Stomach (tissue), 9 donors: Measurements from ENCODE around the gene CGRRF1. TPM values are rescaled to one million over a fixed set of nuclear protein-coding genes. Genes with fewer than 3 reads are reported as not detected.
A peak's percentile ranks its signal among the peaks of the same experiment; 100 is the strongest.

ENCODE experiments used
- DNase-seq, 2 donors: peaks; one replicate each; pipeline versions ENCODE4 v3.0.0 to v3.0.0-alpha.2; 2013 to 2019
- H3K27ac ChIP-seq, 5 donors: fragments of 200-600 bp in 4 of 5; sonication (generic) in 4 of 5; one replicate each; pipeline ENCODE4 v1.5.1; 2013 to 2019; ENCODE audit warnings: mild to moderate bottlenecking in 1 of 5, moderate library complexity in 1 of 5
- H3K27me3 ChIP-seq, 3 donors: fragments of 200-600 bp; sonication (generic); one replicate each; pipeline ENCODE4 v1.5.1; 2017 to 2019; ENCODE audit warnings: mixed run types in 1 of 3
- H3K36me3 ChIP-seq, 4 donors: fragments of 200-600 bp; sonication (generic); 1 replicate in 3 of 4; 2 replicates in 1 of 4; pipeline ENCODE4 v1.5.1; 2016 to 2019
- H3K4me1 ChIP-seq, 4 donors: fragments of 200-600 bp; sonication (generic); one replicate each; pipeline ENCODE4 v1.5.1; 2016 to 2019
- H3K4me3 ChIP-seq, 4 donors: fragments of 200-600 bp; sonication (generic) in 3 of 4; one replicate each; pipeline ENCODE4 v1.5.1; 2016 to 2019; ENCODE audit warnings: mild to moderate bottlenecking in 1 of 4
- H3K9me3 ChIP-seq, 4 donors: fragments of 200-600 bp; sonication (generic); one replicate each; pipeline ENCODE4 v1.5.1; 2016 to 2019
- CTCF ChIP-seq, 7 experiments: fragments of 450-650 bp in 4 of 7; fragments of 200-600 bp in 3 of 7; sonication (generic) in 3 of 7; IDR thresholded peaks; one replicate each; pipeline ENCODE4 v1.5.1; 2016 to 2019; ENCODE audit warnings: antibody characterized with exemption in 7 of 7, control low read depth in 2 of 7, mild to moderate bottlenecking in 1 of 7
- EP300 ChIP-seq: sonication (generic); formaldehyde crosslinking; IDR thresholded peaks from one replicate; pipeline ENCODE4 v1.6.1; 2017; ENCODE audit warnings: antibody characterized with exemption
- POLR2A ChIP-seq, 4 donors: fragments of 450-650 bp; IDR thresholded peaks; one replicate each; pipeline ENCODE4 v1.6.1; 2016; ENCODE audit warnings: antibody characterized with exemption in 4 of 4, control low read depth in 2 of 4, mild to moderate bottlenecking in 1 of 4, moderate library complexity in 1 of 4
- POLR2AphosphoS5 ChIP-seq, 3 donors: sonication (generic); formaldehyde crosslinking; IDR thresholded peaks; one replicate each; pipeline ENCODE4 v1.6.1; 2016; ENCODE audit warnings: antibody characterized with exemption in 3 of 3
- WGBS, 5 donors: extraction: QIAGEN DNeasy Blood & Tissue Kit in 3 of 5; methylation state at CpG; one replicate each; pipeline versions ENCODE4 v1.1.5 to v1.1.7; 2013 to 2018; 5-methylcytosine and 5-hydroxymethylcytosine counted together
- intact Hi-C: fragments of 100-400 bp; cut with DNase I; formaldehyde crosslinking; loops from one replicate; pipeline ENCODE4 v1.15.1; 2023; ENCODE audit warnings: low total_unique reads
- polyA plus RNA-seq, 3 donors: library from polyadenylated mRNA; stranded (reverse); fragments of 200-250 nt; gene quantifications; one replicate each; pipeline ENCODE4 v1.2.3, GENCODE V29; 2013
- total RNA-seq, 5 donors: library from RNA; depleted of rRNA; stranded (reverse); fragments of >200 nt; gene quantifications; one replicate each; pipeline versions ENCODE4 v1.1.0 to v1.2.3, GENCODE V29; 2014 to 2016
- donor health status: healthy with polysubstance abuse.
- donor health status: Bipolar disorder and iron deficiency.
- donor health status: healthy.

The CGRRF1 gene
- total and polyA plus RNA-seq, 8 donors, result 8.0 to 30.9 (median 14.1) TPM

DNA sequence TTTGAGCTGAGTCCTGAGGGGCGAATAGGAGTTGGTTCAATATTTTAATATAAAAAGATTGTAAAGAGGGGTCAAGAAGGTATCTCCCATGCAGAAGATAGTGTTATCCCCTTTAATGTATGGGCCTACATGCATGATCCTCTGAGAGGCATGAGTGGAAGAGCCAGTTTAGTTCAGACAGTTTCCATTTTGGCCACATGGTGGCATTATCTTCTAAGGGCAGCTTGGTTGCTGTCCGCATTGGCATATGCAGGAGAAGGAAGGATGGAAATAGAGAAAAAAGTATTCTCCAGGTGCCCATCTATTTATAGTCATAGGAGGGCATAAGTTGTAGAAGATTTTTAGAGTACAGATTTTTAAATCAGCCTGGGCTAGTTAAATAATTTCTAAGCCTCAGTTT is 62.6 kb downstream of the CGRRF1 start:
- H3K27me3 ChIP-seq, result peaks cover 0 to 7% (median 0%) of the 10 kb centered on the region in 3 donors
- WGBS, 5 donors, result 93 to 100% (median 97%) methylated on average over 2 of the region's 2 CpGs
- DNase-seq, result peak in 1 of 2 donors; percentile 26
- no peak for TF ChIP-seq EP300
- TF ChIP-seq POLR2A (IDR thresholded peaks at IDR 0.05), result no peak
- no peak for TF ChIP-seq CTCF (IDR thresholded peaks at IDR 0.05)
- TF ChIP-seq POLR2AphosphoS5 (IDR thresholded peaks at IDR 0.05), result no peak
- no peak overlapping the region for H3K4me3 ChIP-seq
- peaks cover 0 to 11% (median 5%) of the 10 kb centered on the region in 4 donors for H3K9me3 ChIP-seq
- H3K36me3 ChIP-seq, result peaks cover 0 to 10% (median 0%) of the 10 kb centered on the region in 4 donors
- H3K4me1 ChIP-seq, result peaks cover 0 to 51% (median 34%) of the 10 kb centered on the region in 4 donors
- intact Hi-C loops, result no loop called here
- H3K27ac ChIP-seq, result no peak overlapping the region

DNA sequence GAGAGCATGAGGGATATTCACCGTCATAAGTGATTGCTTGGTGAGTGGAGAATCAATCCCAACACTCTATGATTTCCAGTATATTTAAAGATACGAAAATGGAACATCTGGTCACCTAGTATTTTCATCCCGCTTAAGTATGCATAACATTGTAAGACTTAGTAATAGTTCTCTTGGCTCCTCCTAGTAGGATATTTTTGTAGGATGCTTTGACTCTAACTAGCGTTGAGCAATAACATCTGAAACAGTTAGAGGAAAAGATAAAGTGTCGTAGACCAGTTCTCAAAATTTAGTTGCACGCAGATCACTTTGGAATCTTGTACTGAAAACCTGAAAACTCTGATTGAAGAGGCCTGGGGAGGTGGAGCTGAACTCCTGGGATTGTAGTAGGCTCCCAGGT is 64.8 kb downstream of the CGRRF1 start:
- DNase-seq, result no peak
- peaks cover 0 to 10% (median 0%) of the 10 kb centered on the region in 4 donors for H3K36me3 ChIP-seq
- no peak overlapping the region for H3K4me3 ChIP-seq
- 92 to 97% (median 96%) methylated on average over 6 of the region's 6 CpGs for WGBS, 5 donors
- intact Hi-C loops, result no loop called here
- peaks cover 0 to 11% (median 5%) of the 10 kb centered on the region in 4 donors for H3K9me3 ChIP-seq
- H3K27me3 ChIP-seq, result no peaks in the 10 kb centered on the region
- no peak for TF ChIP-seq EP300
- TF ChIP-seq POLR2A (IDR thresholded peaks at IDR 0.05), result no peak
- TF ChIP-seq CTCF (IDR thresholded peaks at IDR 0.05), result no peak
- TF ChIP-seq POLR2AphosphoS5 (IDR thresholded peaks at IDR 0.05), result no peak
- peaks cover 0 to 46% (median 21%) of the 10 kb centered on the region in 4 donors for H3K4me1 ChIP-seq
- no peak overlapping the region for H3K27ac ChIP-seq

DNA sequence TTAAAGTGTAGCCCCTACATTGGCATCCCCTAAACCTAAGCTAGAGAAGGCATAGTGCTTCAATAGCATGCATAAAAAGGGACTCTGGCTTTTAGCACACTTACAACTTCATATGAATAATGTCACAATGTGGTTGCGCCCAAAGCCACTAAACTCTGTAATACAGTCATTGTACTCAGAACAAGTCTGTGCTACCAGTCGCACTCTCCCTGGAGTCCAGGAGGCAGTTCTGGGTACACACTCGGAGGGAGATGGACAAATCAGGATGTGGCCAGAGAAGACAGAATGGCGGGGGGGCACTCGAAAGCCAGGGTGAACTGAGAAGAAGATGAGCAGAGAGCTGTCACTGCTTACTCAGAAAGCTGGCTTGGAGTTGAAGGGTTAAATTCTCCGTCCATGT is 67.8 kb downstream of the CGRRF1 start:
- 86 to 94% (median 89%) methylated on average over 6 of the region's 6 CpGs for WGBS, 5 donors
- TF ChIP-seq CTCF (IDR thresholded peaks at IDR 0.05) (no peak), POLR2A (IDR thresholded peaks at IDR 0.05) (no peak), POLR2AphosphoS5 (IDR thresholded peaks at IDR 0.05) (no peak), EP300 (no peak)
- H3K36me3 ChIP-seq, result peaks cover 0 to 10% (median 0%) of the 10 kb centered on the region in 4 donors
- H3K4me3 ChIP-seq, result no peak overlapping the region
- no peak for DNase-seq
- intact Hi-C loops, result no loop called here
- H3K9me3 ChIP-seq, result peaks cover 0 to 6% (median 2%) of the 10 kb centered on the region in 4 donors
- H3K27ac ChIP-seq, result no peak overlapping the region
- H3K27me3 ChIP-seq, result no peaks in the 10 kb centered on the region
- H3K4me1 ChIP-seq, result peaks cover 0 to 39% (median 13%) of the 10 kb centered on the region in 4 donors

GRCh38 chr14:54577977-54578376 is 68.3 kb downstream of the CGRRF1 start:
- H3K36me3 ChIP-seq, result peaks cover 0 to 8% (median 0%) of the 10 kb centered on the region in 4 donors
- H3K4me3 ChIP-seq, result no peak overlapping the region
- peaks cover 0 to 39% (median 13%) of the 10 kb centered on the region in 4 donors for H3K4me1 ChIP-seq
- TF ChIP-seq POLR2AphosphoS5 (IDR thresholded peaks at IDR 0.05) (no peak), EP300 (no peak)
- intact Hi-C loops, result no loop called here
- 49 to 64% (median 57%) methylated on average over 3 of the region's 3 CpGs for WGBS, 5 donors
- no peak for DNase-seq
- no peak overlapping the region for H3K27ac ChIP-seq
- peaks cover 0 to 1% (median 0%) of the 10 kb centered on the region in 4 donors for H3K9me3 ChIP-seq
- H3K27me3 ChIP-seq, result no peaks in the 10 kb centered on the region

GRCh38 chr14:54579621-54580020 is 69.9 kb downstream of the CGRRF1 start:
- peak in 1 of 2 donors; percentile 42 for DNase-seq
- Histone ChIP-seq H3K36me3 (no peaks in the 10 kb centered on the region), H3K27me3 (no peaks in the 10 kb centered on the region), H3K4me1 (peaks cover 0 to 32% (median 11%) of the 10 kb centered on the region in 4 donors), H3K27ac (peak overlapping the region in 1 of 5 donors; percentile 60), H3K9me3 (no peaks in the 10 kb centered on the region), H3K4me3 (no peak overlapping the region)
- intact Hi-C loops, result loop anchor here (10.0 kb wide), 1 partner anchor 55 kb away; no protein-coding TSS in a partner anchor
- 11 to 45% (median 21%) methylated on average over 1 of the region's 1 CpG for WGBS, 5 donors
- TF ChIP-seq CTCF (IDR thresholded peaks at IDR 0.05) (no peak), POLR2A (IDR thresholded peaks at IDR 0.05) (no peak), EP300 (no peak), POLR2AphosphoS5 (IDR thresholded peaks at IDR 0.05) (no peak)
